Coronary artery (tissue), 2 donors: ENCODE data around the gene TULP1.

Experiments
- DNase-seq: peaks from one replicate; pipeline ENCODE4 v3.0.0-alpha.2; 2017; ENCODE audit warnings: low spot score
- H3K27ac ChIP-seq, 2 donors: fragments of 200-600 bp; sonication (generic); one replicate each; pipeline ENCODE4 v1.5.1; 2016 to 2019
- H3K4me3 ChIP-seq: fragments of 200-600 bp; sonication (generic); 2 replicates; pipeline ENCODE4 v1.5.1; 2016; ENCODE audit warnings: mild to moderate bottlenecking, moderate library complexity
- TF ChIP-seq, protein P1 (sequence below): fragments of 200-600 bp; sonication (generic); IDR thresholded peaks from one replicate; pipeline ENCODE4 v1.5.1; 2019; ENCODE audit warnings: antibody characterized with exemption

TULP1 gene

DNA sequence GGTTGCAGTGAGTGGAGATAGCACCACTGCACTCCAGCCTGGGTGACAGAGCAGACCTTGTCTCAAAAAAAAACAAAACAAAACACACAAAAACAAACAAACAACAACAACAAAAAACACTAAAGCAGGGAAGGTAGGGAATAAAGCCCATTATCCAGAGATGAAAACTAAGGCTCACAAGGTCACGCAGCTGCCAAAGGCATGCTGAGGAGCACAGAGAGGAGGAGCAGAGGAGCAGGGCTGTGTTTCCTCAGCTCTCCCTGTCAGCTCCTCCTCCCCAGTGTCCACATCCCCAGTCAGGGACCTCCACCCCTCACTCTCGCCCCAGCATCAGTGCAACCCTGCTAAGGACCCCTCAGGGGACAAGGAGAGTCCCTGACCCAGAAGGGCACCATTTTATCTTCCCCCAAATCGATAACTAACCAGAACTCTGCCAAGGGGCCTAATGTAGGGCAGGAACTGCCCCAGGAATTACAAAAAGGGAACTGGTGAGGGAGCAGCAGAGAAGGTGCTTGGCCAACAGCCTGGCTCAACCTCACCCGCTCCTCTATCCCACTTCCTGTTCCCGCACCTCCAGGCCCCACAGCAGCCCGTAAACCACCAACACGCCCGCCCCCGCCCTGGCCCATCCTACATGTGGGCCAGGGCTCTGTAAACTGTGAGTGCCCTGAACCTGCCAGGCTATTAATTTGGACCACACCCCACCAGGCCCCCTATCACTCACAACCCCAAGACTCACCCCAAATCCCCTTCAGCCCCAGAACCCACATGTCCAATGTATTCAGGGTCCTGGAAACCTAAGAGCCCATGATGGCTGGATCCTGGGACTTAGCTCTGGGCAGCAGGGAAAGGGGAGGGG, 24.8 kb downstream of the TULP1 start:
- no peak for DNase-seq
- Histone ChIP-seq H3K27ac (peak overlapping the region; percentile 86 to 99), H3K4me3 (no peak overlapping the region)
- TF ChIP-seq, protein P1, sequence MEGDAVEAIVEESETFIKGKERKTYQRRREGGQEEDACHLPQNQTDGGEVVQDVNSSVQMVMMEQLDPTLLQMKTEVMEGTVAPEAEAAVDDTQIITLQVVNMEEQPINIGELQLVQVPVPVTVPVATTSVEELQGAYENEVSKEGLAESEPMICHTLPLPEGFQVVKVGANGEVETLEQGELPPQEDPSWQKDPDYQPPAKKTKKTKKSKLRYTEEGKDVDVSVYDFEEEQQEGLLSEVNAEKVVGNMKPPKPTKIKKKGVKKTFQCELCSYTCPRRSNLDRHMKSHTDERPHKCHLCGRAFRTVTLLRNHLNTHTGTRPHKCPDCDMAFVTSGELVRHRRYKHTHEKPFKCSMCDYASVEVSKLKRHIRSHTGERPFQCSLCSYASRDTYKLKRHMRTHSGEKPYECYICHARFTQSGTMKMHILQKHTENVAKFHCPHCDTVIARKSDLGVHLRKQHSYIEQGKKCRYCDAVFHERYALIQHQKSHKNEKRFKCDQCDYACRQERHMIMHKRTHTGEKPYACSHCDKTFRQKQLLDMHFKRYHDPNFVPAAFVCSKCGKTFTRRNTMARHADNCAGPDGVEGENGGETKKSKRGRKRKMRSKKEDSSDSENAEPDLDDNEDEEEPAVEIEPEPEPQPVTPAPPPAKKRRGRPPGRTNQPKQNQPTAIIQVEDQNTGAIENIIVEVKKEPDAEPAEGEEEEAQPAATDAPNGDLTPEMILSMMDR = no peak

DNA sequence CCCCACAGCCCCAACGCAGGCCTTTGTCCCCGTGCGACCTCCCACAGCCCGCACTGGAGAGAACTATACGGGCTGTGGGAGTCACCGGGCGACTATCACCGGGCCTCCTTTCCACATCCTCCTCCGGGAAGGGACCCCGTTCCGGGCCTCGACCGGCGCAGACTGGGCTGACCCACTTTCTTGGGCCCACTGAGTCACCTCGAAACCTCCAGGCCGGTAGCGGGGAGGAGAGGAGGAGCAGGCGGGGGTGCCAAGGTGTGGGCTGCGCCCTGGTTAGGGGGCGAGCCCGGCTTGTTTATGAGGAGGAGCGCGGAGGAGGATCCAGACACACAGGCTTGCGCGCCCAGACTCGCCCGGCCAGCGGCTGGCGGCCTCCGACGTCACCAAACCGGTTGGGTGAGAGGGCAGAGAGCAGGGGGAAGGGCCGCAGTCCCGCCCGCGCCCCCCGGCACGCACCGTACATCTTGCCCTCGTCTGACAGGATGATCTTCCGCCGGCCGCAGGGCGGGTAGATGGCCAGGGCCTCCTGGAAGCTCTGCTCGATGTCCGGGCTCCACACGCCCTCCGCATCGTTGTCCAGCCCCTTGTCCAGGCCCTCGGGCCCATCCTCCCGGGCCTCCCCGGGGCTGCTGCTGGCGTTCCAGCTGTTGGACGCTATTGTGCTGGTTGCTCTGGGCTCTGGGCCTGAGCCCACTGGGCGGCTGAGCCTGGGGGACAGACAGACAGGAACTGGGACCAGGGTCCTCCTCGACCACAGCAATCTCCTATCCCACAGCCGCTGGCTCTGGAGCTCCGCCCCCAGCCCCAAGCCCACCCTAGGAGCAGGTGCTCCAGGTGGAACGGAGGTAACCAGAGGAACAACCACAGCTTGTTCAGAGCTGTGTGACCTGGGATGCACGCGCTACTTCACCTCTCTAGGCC, 26.4 kb downstream of the TULP1 start:
- peak; percentile 75 for DNase-seq
- Histone ChIP-seq H3K27ac (peak overlapping the region; percentile 94 to 99), H3K4me3 (peak overlapping the region; percentile 61)
- TF ChIP-seq, protein P1 = no peak

DNA sequence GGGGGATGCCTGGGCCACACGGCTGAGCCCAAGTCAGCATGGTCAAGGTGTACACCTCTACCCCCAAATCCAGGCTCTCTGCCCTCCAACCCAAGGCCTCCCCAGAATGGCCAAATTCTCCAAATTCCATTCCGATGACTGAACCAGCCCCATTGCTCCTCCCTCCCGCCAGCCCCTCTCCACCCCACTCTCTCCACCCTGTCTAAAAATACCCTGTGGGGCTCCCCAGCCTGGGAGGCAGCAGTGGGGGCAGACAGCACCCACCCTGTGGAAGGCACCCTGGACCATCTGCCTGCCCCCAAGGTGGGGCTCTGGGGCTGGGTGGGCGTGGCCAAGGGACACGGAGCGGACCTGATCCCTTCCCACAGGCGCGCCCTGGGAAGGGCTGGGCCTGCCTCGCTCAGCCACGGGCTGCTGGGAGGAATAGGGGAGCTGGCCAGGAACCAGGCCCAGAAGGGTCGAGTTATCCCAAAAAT, 27.3 kb downstream of the TULP1 start:
- H3K27ac ChIP-seq = peak overlapping the region; percentile 94 to 99
- H3K4me3 ChIP-seq = peak overlapping the region; percentile 61
- TF ChIP-seq, protein P1 = no peak
- no peak for DNase-seq

DNA sequence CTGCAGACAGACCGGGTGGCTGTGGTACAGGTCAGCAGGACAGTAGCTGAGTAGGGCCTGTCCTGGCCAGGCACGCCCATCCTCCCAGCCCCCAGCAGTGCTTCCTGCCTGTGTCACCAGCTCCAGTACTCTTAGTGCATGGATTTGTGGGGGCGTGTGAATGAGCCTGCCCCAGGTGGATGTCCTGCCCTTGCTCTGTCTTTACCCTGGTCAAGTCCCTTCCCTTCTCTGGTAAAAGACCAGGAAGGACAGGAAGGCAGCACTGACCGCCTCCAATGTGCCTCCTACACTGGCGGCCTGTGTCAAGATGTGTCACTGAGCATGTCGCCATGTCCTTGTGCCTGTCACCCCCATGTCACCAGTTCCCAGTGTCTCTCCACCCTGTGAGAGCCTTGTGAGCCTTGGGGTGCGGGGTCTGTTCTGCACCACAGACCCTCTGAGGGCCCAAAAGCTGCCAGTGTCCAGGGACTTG, 27.7 kb downstream of the TULP1 start:
- Histone ChIP-seq H3K27ac (peak overlapping the region; percentile 94 to 99), H3K4me3 (peak overlapping the region; percentile 61)
- TF ChIP-seq, protein P1 = no peak
- no peak for DNase-seq

DNA sequence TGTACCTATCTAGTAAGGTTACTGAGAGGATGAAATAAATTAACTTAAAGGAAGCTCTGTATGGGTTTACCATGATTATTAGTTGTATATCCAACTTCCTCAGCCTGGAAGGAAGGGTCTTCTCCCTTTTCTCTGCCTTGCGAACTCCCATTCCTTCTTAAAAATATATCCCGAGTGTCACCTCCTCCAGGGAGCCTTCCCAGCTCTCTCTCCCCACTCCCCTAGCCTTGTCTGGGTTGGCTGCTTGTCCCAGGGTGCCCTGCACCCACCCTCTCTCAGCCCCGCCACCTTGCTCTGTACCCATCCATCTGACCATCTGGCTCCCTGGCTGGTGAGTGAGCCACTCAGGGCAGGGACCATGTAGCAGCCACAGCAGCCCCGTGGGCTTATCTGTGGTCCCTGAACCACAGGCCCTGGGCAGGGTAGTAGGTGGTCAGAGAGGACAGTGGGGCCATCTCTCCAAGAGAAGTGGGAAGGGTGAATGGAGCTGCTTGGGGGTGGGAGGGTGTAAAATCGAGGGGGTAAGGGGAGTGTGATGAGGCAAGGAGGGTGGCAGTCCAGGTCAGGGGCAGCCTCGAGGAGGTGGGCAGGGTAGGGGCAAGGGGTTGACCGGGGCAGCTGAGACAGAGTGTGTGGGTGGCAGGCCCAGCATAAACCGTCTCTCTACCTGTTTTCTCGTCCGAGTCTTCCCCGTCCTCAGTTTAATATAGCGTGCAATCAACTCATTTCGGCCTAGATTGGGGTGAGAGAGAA, 28.6 kb downstream of the TULP1 start:
- no peak for DNase-seq
- peak overlapping the region; percentile 4 to 94 for H3K27ac ChIP-seq
- no peak overlapping the region for H3K4me3 ChIP-seq
- TF ChIP-seq, protein P1 = no peak

DNA sequence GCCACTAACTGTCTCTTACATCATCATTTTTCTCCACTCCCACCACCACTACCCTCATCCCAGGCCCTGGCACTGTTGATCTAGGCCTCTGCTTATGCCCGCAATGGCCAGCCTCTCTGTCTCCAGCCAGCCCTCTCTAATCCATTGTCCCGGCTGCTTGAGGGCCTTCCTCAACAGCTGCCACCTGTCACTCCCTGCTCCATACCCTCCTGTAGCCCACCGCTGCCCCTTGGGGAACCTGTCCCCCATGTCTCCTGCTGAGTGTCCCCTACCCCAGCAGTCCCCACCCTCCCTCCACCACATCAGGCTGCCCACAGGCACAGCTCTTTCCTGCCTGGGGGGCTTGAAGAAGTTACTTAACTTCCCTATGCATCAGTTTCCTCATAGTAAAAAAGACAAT, 29.2 kb downstream of the TULP1 start:
- Histone ChIP-seq H3K4me3 (no peak overlapping the region), H3K27ac (peak overlapping the region in 1 of 2 donors; percentile 26)
- no peak for DNase-seq
- TF ChIP-seq, protein P1 = no peak
